Activated CD8-positive, alpha-beta memory T cell treated with anti-CD3 and anti-CD28 coated beads for 1 hour (primary cell): Measurements from ENCODE around the gene LLGL2.
"Not testable (repeated sequence)": the region's sequence is repeated elsewhere in the genome, so short reads cannot be mapped to it uniquely, and the experiment has no call there.

Experiments used
- DNase-seq, 2 donors: peaks; one replicate each; pipeline ENCODE4 v3.0.0-alpha.2; 2020; ENCODE audit warnings: low read depth in 1 of 2; ENCODE audit errors: extremely low read depth in 1 of 2

The LLGL2 gene

GRCh38 chr17:75518983-75519537 is 6.4 kb upstream of the LLGL2 start:
- DNase-seq, result no peak

- DNase-seq, result not testable (repeated sequence)
Observed at GRCh38 chr17:75520413-75520812, 5.1 kb upstream of the LLGL2 start.

GRCh38 chr17:75521290-75521689 is 4.2 kb upstream of the LLGL2 start:
- DNase-seq, result no peak

GRCh38 chr17:75521951-75522727 is 3.4 kb upstream of the LLGL2 start:
- no peak for DNase-seq

- no peak for DNase-seq
Observed at GRCh38 chr17:75523647-75524046, 1.9 kb upstream of the LLGL2 start.

- DNase-seq, result no peak
Observed at GRCh38 chr17:75524269-75524969, 1.1 kb upstream of the LLGL2 start.

GRCh38 chr17:75525806-75526554 is 483 bp downstream of the LLGL2 start:
- no peak for DNase-seq

- no peak for DNase-seq
Observed at GRCh38 chr17:75526555-75527270, 1.2 kb downstream of the LLGL2 start.

- no peak for DNase-seq
Observed at GRCh38 chr17:75530837-75531720, 5.6 kb downstream of the LLGL2 start.

- DNase-seq, result no peak
Observed at GRCh38 chr17:75531721-75532072, 6.2 kb downstream of the LLGL2 start.

GRCh38 chr17:75535119-75535537 is 9.6 kb downstream of the LLGL2 start:
- DNase-seq, result peak in 1 of 2 donors; percentile 38

GRCh38 chr17:75535871-75536270 is 10.4 kb downstream of the LLGL2 start:
- DNase-seq, result no peak

GRCh38 chr17:75536366-75536765 is 10.9 kb downstream of the LLGL2 start:
- no peak for DNase-seq

- DNase-seq, result no peak
Observed at GRCh38 chr17:75539967-75540729, 14.7 kb downstream of the LLGL2 start.

- no peak for DNase-seq
Observed at GRCh38 chr17:75540923-75541503, 15.5 kb downstream of the LLGL2 start.

GRCh38 chr17:75542229-75542628 is 16.7 kb downstream of the LLGL2 start:
- no peak for DNase-seq

- no peak for DNase-seq
Observed at GRCh38 chr17:75542728-75543336, 17.3 kb downstream of the LLGL2 start.

- DNase-seq, result no peak
Observed at GRCh38 chr17:75544250-75544649, 18.8 kb downstream of the LLGL2 start.
